ENCODE data around the gene MED15. TPM values are rescaled to one million over a fixed set of nuclear protein-coding genes. Genes with fewer than 3 reads are reported as not detected.

The MED15 gene
- total RNA-seq, 4 donors from 2014 or later, result 40.3 to 69.6 (median 49.2) TPM

DNA sequence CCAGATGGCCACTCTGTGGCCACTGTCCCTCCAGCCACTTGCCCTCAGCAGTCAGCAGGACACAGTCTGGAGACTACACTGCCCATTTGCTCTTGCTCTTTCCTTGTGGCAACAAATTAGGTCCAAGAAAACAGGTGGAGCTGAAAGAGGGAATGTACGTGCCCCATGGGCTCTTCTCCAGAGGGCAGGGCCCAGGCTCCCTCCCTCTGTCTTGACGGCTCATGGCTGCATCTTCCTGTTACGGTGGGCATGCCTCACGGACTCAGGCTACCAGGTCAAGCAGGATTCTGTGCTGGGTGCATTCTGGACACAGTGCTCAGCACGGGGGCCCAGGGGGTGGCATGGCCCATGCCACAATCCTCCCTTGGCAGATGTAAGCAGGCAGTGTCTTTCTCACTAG, 71.3 kb downstream of the MED15 start:
- intact Hi-C loops (cut with DNase I; ENCODE audit: low total_unique reads), result no loop called here
- 50 to 64% methylated on average over 1 to 5 of the region's 5 CpGs for WGBS, 2 donors
- no peak for TF ChIP-seq POLR2A (IDR thresholded peaks at IDR 0.05)
- TF ChIP-seq, protein P1, sequence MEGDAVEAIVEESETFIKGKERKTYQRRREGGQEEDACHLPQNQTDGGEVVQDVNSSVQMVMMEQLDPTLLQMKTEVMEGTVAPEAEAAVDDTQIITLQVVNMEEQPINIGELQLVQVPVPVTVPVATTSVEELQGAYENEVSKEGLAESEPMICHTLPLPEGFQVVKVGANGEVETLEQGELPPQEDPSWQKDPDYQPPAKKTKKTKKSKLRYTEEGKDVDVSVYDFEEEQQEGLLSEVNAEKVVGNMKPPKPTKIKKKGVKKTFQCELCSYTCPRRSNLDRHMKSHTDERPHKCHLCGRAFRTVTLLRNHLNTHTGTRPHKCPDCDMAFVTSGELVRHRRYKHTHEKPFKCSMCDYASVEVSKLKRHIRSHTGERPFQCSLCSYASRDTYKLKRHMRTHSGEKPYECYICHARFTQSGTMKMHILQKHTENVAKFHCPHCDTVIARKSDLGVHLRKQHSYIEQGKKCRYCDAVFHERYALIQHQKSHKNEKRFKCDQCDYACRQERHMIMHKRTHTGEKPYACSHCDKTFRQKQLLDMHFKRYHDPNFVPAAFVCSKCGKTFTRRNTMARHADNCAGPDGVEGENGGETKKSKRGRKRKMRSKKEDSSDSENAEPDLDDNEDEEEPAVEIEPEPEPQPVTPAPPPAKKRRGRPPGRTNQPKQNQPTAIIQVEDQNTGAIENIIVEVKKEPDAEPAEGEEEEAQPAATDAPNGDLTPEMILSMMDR (IDR thresholded peaks at IDR 0.05), result no peak
- no peak overlapping the region for H3K4me3 ChIP-seq (ENCODE audit: low read depth, poor library complexity, severe bottlenecking)
- no peak for DNase-seq (ENCODE audit: low spot score in 2 of 2)

DNA sequence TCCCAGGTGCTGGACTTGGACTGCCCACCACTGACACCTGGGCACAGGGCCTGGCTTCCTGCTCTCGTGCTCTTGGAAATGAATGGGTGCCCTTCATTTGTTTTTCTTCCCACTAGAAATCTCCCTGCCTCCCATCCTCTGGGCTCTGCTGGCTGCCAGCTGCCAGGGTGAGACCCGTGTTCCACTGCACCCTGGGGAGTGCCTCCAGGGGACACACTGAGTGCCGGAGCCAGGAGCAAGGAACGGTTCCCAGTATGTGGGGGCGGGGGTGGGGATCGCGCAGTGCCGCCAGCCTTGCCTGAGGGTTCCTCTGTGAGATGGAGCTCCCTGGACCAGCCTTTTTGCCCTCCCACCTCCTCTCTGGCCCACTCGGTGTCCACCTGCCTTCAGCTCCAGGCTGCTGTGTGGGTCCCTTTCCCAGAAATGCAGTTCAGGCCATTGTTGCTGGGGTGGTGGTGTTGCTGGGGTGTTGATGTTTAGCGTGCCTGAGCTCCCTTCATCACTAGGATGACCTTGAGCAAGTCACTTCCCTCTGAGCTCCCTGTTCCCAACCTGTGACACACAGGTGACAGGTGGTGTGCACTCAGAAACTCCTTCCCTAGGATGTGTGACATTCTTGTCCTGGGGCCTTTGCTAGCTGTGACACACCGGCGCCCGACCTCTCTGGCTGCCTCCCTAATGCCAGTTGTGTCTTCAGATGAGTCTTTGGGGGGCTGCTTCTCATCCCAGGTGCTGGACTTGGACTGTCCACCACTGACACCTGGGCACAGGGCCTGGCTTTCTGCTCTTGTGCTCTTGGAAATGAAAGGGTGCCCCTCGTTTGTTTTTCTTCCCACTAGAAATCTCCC, 72.1 kb downstream of the MED15 start:
- intact Hi-C loops (cut with DNase I; ENCODE audit: low total_unique reads), result no loop called here
- WGBS, 2 donors, result 71 to 72% methylated on average over 13 to 14 of the region's 14 CpGs
- TF ChIP-seq, protein P1 (IDR thresholded peaks at IDR 0.05), result no peak
- TF ChIP-seq POLR2A (IDR thresholded peaks at IDR 0.05), result no peak
- DNase-seq (ENCODE audit: low spot score in 2 of 2), result no peak
- H3K4me3 ChIP-seq (ENCODE audit: low read depth, poor library complexity, severe bottlenecking), result no peak overlapping the region

DNA sequence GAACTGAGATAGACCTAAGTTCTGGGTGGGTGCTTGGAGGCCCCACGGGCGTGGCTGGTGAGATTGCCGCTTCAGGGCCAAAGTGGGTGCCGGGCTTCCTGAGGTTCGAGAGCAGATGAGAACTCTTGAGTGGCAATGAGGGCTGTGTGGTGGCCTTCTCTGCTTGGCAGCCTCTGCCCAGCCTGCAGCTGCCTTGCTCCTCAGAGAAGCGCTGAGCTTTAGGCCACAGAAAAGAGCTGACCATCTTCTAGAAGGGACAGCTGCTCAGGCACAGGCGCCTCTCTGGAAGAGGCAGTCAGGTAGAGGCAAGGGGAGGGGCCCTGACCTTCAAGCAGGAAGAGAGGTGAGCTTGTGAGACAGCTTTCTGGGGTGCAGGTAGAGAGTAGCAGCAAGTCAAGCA, 72.8 kb downstream of the MED15 start:
- TF ChIP-seq, protein P1 (IDR thresholded peaks at IDR 0.05), result no peak
- TF ChIP-seq POLR2A (IDR thresholded peaks at IDR 0.05), result no peak
- H3K4me3 ChIP-seq (ENCODE audit: low read depth, poor library complexity, severe bottlenecking), result no peak overlapping the region
- no peak for DNase-seq (ENCODE audit: low spot score in 2 of 2)
- WGBS, 2 donors, result 92 to 95% methylated on average over 7 of the region's 7 CpGs
- intact Hi-C loops (cut with DNase I; ENCODE audit: low total_unique reads), result no loop called here

DNA sequence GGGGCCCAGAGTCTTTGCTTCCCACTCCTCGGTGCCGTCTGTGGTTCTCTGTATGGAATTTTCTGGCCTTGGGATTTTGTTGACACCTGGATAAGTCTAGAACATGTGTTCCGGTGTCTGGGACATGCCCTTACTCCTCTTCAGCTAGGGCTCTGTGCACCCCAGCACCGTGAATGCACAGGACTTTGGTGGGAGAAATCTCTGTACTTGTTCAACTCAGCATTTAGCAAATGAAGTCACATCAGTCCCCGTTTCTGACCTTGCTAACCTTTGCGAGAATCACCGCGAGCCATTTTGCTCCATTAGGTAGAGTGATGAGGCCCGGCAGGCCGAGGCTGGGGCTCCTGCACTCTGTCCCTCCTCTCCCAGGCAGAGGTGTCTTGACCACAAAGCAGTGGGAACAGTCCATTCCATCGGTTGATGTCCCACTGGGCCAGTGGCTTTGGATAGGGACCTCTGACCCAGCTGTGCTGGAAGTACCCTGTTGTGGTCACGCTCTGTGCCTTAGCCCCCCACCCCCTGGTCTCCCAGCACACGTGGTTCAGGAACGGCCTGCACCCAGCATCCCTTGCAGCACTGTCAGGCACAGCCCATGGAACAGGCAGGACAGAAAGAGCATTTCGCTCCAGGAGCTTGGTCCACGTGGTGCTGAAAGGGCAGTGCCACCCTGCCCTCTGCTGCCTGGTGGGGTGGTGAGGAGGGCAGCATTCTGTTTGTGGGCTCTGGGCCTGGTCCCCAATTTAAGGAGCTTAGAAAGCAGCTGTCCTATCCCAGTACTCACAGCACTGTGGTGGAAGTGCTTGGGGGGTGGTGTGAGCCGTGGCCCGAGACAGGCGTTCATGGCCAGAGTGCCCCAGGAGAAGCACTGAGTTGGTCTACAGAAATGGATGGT, 73.4 kb downstream of the MED15 start:
- H3K4me3 ChIP-seq (ENCODE audit: low read depth, poor library complexity, severe bottlenecking), result no peak overlapping the region
- intact Hi-C loops (cut with DNase I; ENCODE audit: low total_unique reads), result no loop called here
- no peak for DNase-seq (ENCODE audit: low spot score in 2 of 2)
- 87 to 95% methylated on average over 15 to 17 of the region's 19 CpGs for WGBS, 2 donors
- TF ChIP-seq POLR2A (IDR thresholded peaks at IDR 0.05), result no peak
- TF ChIP-seq, protein P1 (IDR thresholded peaks at IDR 0.05), result no peak

DNA sequence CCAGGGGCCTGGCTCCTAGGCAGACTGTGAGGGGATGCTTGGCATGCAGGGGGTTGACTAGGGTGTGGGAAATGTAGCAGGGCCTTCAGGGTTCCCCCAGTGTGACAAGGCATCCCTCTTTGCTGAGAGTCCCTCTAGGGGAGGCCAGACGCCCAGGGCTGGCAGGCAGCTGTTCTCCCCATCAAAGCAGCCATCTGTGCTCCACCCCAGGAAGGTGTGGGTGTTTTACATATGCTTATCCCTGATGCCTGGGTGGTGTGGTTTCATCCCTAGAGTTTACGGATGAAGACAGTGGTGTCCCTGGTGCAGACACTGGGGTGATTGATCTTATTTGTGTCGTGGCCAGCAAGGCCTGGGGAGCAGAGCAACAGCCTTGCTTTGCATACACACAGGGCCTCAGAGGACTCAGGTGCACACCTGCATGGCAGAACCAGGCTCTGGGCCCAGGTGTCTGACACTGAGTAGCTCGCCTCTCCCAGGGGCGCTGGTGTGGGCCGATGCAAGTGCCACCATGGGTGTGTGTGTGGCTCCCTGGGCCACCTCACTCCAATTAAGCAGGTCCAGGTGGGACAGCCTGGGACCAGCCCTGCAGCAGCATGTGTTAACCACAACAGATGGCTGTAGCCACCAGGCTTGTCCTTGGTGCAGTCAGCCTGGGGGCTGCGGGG, 74.2 kb downstream of the MED15 start:
- 79 to 95% methylated on average over 6 to 7 of the region's 7 CpGs for WGBS, 2 donors
- no peak for DNase-seq (ENCODE audit: low spot score in 2 of 2)
- intact Hi-C loops (cut with DNase I; ENCODE audit: low total_unique reads), result no loop called here
- no peak overlapping the region for H3K4me3 ChIP-seq (ENCODE audit: low read depth, poor library complexity, severe bottlenecking)
- TF ChIP-seq POLR2A (IDR thresholded peaks at IDR 0.05), result no peak
- TF ChIP-seq, protein P1 (IDR thresholded peaks at IDR 0.05), result no peak

Data from lower leg skin (tissue), 4 donors.